H1 (cell line): ENCODE results near the gene ANAPC15. TPM values are rescaled to one million over a fixed set of nuclear protein-coding genes. Genes with fewer than 3 reads are reported as not detected.

Source experiments
- MAX ChIP-seq: IDR thresholded peaks from 2 replicates; pipeline ENCODE4 v1.6.1; 2012; ENCODE audit warnings: inconsistent platforms
- polyA plus RNA-seq, 7 experiments: library from polyadenylated mRNA; depleted of rRNA in 3 of 7; stranded (reverse) in 5 of 7; unstranded in 2 of 7; fragments of >200 nt in 5 of 7; fragments of 200-250 nt in 2 of 7; gene quantifications; 1 replicate in 5 of 7; 2 replicates in 1 of 7; 4 replicates in 1 of 7; pipeline versions ENCODE4 v1.2.1 to v1.2.3, GENCODE V29; 2011 to 2013; ENCODE audit warnings: missing spikeins in 2 of 7, mixed read lengths in 2 of 7
- total RNA-seq: library from RNA; stranded (reverse); fragmentation: NEBNext Ultra II Directional; extraction: Animal tissue kit (Norgen Biotek cat#: 25700); gene quantifications from 2 replicates; pipeline ENCODE4 v1.2.1, GENCODE V29; 2021

ANAPC15 gene
- total and polyA plus RNA-seq, 2 of the 8 experiments (the other 6 are each of a cell fraction or from before 2014, with no cell fraction given) = 66.2 to 74.9 TPM

GRCh38 chr11:72160319-72160718, 47.8 kb upstream of the ANAPC15 start (continued):
- TF ChIP-seq MAX = no peak
